ENCODE results near the gene CALHM1.

Gene CALHM1

GRCh38 chr10:103441206-103441605, 17.5 kb downstream of the CALHM1 start:
- in situ Hi-C loops (cut with MboI; ENCODE audit: low sequenced_read_pairs), result no loop called here

DNA sequence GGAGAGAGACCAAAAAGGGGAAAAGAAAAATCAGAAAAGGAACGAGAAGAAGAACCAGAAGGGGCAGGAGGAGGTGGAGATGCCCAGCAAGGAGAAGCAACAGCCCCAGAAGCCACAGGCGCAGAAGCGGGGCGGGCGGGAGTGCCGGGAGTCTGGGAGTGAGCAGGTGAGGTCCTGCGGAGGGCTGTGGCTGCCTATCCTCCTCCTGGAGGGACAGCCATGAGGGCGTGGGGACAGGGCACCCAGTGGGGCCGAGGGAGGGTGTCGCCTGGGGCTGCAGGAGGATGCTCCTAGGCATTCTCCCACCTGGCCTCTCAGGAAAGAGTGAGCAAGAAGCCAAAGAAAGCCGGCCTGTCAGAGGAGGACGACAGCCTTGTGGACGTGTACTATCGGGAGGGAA, 18.3 kb downstream of the CALHM1 start:
- in situ Hi-C loops (cut with MboI; ENCODE audit: low sequenced_read_pairs), result no loop called here

- in situ Hi-C loops (cut with MboI; ENCODE audit: low sequenced_read_pairs), result no loop called here
Observed at GRCh38 chr10:103439776-103440175, 18.9 kb downstream of the CALHM1 start.

DNA sequence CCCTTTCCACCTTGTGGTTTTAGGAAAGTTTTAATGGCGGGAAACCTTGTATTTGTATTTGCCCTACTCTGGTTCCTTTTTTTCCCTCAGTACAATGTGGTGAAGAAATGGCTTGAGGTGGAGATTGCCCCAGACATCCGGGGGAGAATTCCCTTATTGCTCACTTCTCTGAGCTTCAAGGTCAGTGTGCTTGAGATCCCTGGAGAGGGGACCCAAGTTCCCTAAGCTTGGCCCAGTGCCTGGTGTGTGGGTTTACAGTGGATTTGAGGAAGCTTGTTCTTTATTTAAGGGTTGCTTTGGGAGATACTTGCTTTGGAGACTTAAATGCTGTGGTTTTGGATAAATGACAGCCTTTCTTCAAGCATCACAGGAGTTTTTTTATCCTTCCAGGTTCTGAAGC, 24.8 kb downstream of the CALHM1 start:
- in situ Hi-C loops (cut with MboI; ENCODE audit: low sequenced_read_pairs), result no loop called here

DNA sequence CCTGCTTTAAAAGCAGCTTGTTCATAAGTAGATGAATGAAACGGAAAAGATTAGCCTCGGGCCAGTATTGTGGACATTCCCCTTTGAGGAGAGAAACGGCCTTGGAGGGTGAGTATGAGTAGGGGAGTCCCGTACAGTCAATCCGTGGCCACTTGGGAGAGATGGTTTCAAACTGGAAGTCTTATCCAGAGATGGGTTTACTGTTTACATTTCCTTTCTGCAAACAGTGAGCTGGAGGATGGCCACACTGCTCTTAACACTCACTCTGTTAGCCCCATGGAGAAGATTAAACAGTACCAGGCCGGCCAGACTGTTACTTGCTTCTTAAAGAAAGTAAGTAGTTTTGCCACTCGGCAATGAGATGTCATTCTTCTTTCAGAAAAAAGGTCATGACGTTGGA, 26.8 kb downstream of the CALHM1 start:
- in situ Hi-C loops (cut with MboI; ENCODE audit: low sequenced_read_pairs), result no loop called here

GRCh38 chr10:103429647-103430046, 29.1 kb downstream of the CALHM1 start:
- in situ Hi-C loops (cut with MboI; ENCODE audit: low sequenced_read_pairs), result no loop called here

DNA sequence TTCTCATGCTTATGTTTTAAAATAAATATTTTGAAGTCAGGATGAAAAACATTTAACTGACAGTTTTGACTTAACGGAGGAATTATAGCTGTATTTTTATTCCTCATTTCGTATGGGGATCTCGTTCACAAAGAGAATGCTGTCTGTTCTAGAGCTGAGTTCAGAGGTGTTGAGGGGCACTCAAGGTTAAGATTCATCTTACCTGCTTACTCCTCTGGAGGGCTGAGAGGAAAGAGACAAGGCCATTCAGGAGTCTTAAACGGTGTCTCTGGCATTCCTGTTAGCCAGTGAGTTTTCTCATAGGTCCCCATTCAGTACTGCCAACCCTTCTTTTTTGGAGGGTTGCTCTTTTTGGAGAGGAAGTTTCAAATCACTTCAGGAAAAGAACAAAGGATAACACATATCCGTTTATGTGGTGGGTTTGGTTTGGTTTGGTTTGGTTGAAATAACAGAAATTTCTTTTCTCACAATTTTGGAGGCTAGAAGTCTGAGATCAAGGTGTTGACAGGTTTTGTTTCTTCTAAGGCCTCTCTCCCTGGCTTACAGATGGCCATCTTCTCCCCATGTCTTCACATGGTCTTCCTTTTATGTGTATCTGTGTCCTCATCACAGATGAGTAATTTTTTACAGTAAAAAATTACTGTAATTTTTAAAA, 29.6 kb downstream of the CALHM1 start:
- in situ Hi-C loops (cut with MboI; ENCODE audit: low sequenced_read_pairs), result no loop called here

DNA sequence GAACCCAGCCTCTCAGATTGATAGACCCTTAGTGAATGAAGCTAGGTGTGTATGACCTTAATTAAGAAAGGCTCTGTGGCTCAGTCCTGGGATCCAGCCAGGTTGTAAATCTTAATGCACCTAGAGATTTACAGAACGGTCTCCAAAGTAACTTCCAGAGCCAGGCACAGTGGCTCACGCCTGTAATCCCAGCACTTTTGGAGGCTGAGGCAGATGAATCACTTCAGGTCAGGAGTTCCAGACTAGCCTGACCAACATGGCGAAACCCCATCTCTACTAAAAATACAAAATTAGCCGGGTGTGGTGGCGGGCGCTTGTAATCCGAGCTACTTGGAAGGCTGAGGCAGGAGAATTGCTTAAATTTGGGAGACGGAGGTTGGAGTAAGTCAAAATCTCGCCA, 30.8 kb downstream of the CALHM1 start:
- in situ Hi-C loops (cut with MboI; ENCODE audit: low sequenced_read_pairs), result no loop called here

DNA sequence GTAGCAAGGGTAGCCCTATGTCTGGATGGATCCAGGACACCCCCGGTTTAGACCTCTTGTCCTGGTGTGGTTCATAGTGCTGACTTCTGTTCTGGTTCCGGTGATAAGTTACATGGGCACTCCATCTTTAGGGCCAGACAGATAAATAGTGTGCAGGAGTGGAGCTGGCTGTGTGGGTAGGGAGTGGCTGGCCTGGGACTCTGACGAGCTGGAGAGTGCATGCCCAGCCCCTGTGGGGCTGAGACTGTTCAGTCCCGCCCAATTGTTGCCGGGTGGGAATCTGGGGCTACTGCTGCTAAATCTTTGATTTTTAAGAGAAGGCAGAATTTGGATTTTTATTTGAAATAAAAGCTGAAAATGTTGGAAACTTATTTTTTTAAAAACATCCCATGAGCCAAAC, 35.0 kb downstream of the CALHM1 start:
- in situ Hi-C loops (cut with MboI; ENCODE audit: low sequenced_read_pairs), result no loop called here

GRCh38 chr10:103419101-103419500, 39.6 kb downstream of the CALHM1 start:
- in situ Hi-C loops (cut with MboI; ENCODE audit: low sequenced_read_pairs), result loop anchor here (5.0 kb wide), 1 partner anchor 63 kb away; no protein-coding TSS in a partner anchor

GRCh38 chr10:103417601-103418000, 41.1 kb downstream of the CALHM1 start:
- in situ Hi-C loops (cut with MboI; ENCODE audit: low sequenced_read_pairs), result loop anchor here (5.0 kb wide), 1 partner anchor 65 kb away; no protein-coding TSS in a partner anchor

DNA sequence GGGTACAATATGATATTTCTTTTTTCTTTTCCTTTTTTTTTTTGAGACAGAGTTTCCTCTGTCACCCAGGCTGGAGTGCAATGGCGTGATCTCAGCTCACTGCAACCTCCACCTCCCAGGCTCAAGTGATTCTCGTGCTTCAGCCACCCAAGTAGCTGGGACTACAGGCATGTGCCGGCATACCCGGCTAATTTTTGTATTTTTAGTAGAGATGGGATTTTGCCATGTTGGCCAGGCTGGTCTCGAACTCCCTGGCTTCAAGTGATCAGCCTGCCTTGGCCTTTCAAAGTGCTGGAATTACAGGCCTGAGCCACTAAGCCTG, 41.6 kb downstream of the CALHM1 start:
- in situ Hi-C loops (cut with MboI; ENCODE audit: low sequenced_read_pairs), result loop anchor here (5.0 kb wide), 1 partner anchor 65 kb away; no protein-coding TSS in a partner anchor

- in situ Hi-C loops (cut with MboI; ENCODE audit: low sequenced_read_pairs), result loop anchor here (5.0 kb wide), 1 partner anchor 66 kb away; no protein-coding TSS in a partner anchor
Observed at GRCh38 chr10:103416436-103417147, 42.1 kb downstream of the CALHM1 start.

DNA sequence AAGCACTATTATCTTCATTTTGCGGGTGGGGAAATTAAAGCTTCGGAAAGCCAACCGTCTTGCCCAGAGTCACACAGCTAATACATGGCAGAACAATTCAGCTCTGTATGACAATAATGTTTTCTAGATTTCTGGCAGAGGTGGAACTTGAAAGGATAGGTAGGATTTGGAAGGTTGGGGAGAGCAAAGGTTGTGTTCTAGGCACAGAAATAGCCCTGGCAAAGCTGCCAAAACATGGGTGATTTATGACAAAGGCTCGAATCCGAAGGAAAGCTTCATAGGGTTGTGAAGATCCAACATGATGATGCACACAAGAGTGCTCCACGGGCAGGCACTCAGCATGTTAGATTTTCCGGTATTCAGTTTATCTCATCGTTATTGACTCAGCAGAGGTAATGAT, 43.1 kb downstream of the CALHM1 start:
- in situ Hi-C loops (cut with MboI; ENCODE audit: low sequenced_read_pairs), result loop anchor here (5.0 kb wide), 1 partner anchor 67 kb away; no protein-coding TSS in a partner anchor

- in situ Hi-C loops (cut with MboI; ENCODE audit: low sequenced_read_pairs), result no loop called here
Observed at GRCh38 chr10:103413564-103413963, 45.1 kb downstream of the CALHM1 start.

Data from HL-60/S4 (cell line).